Nephron (organoid): Measurements from ENCODE around the gene NTRK1.

Experiments
- H3K27ac Mint-ChIP-seq, 3 experiments: 2 replicates each; pipeline ENCODE4 v1.8.0; 2020; ENCODE audit warnings: mixed read lengths in 3 of 3, mild to moderate bottlenecking in 2 of 3, moderate library complexity in 1 of 3
- H3K27me3 Mint-ChIP-seq: 2 replicates; pipeline ENCODE4 v1.8.0; 2021; ENCODE audit warnings: low read depth, mild to moderate bottlenecking, moderate library complexity, mixed read lengths
- H3K36me3 Mint-ChIP-seq: 2 replicates; pipeline ENCODE4 v1.8.0; 2020; ENCODE audit warnings: low read depth, mixed read lengths
- H3K4me1 Mint-ChIP-seq: 2 replicates; pipeline ENCODE4 v1.8.0; 2020; ENCODE audit warnings: mixed read lengths
- H3K4me3 Mint-ChIP-seq, 3 experiments: 2 replicates each; pipeline ENCODE4 v1.8.0; 2020; ENCODE audit warnings: mild to moderate bottlenecking in 3 of 3, mixed read lengths in 3 of 3, moderate library complexity in 2 of 3
- H3K9me3 Mint-ChIP-seq: 2 replicates; pipeline ENCODE4 v1.8.0; 2020; ENCODE audit warnings: mixed read lengths
- CTCF ChIP-seq, 3 experiments: fragments of 200-600 bp; sonication (generic); IDR thresholded peaks; one replicate each; pipeline ENCODE4 v1.5.0; 2021; ENCODE audit warnings: antibody characterized with exemption in 3 of 3; ENCODE audit not compliant: unreplicated experiment in 3 of 3

Gene NTRK1

GRCh38 chr1:156883919-156884318 lies 23.3 kb downstream of the NTRK1 start:
- Mint-ChIP-seq H3K27ac (peak overlapping the region in 1 of 3 experiments; percentile 17), H3K4me1 (peaks cover 53% of the 10 kb centered on the region), H3K36me3 (no peaks in the 10 kb centered on the region), H3K27me3 (peaks cover 36% of the 10 kb centered on the region), H3K9me3 (no peaks in the 10 kb centered on the region), H3K4me3 (no peak overlapping the region)
- no peak for TF ChIP-seq CTCF (IDR thresholded peaks at IDR 0.05; ENCODE audit: unreplicated experiment in 3 of 3)

DNA sequence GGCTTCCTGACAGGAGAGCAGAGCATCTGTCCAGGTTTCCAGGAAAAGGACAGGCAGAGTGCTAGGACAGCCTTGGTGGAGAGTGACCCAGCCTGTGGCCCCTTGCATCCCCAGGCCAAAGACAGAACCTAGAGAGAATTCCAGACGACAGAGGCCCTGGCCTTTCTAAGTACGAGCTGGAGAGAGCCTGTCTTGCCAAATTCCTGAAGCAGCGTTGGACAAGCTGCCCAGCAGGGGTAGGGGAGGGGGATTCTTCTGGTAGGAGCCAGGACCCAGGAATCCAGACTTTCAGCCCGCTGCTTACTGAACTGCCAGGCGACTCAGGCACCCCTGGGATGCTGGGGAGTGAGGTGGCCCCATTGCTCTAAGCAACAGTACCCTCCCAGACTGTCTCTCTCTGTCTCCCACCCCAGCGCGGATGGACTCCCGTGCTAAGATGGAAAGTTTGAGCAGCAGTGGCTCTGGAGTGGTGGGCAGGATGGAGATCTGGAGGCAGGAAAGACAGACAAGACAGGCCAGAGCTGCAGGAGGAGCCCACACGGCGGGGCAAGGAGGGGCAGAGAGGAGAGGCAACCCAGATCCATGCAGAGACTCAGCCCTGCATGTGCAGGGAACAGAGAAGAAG lies 24.0 kb downstream of the NTRK1 start:
- no peaks in the 10 kb centered on the region for H3K9me3 Mint-ChIP-seq
- peaks cover 57% of the 10 kb centered on the region for H3K4me1 Mint-ChIP-seq
- peak overlapping the region in 1 of 3 experiments; percentile 1 for H3K4me3 Mint-ChIP-seq
- no peaks in the 10 kb centered on the region for H3K36me3 Mint-ChIP-seq
- no peak for TF ChIP-seq CTCF (IDR thresholded peaks at IDR 0.05; ENCODE audit: unreplicated experiment in 3 of 3)
- peaks cover 32% of the 10 kb centered on the region for H3K27me3 Mint-ChIP-seq
- peak overlapping the region in 2 of 3 experiments; percentile 54 to 68 for H3K27ac Mint-ChIP-seq

DNA sequence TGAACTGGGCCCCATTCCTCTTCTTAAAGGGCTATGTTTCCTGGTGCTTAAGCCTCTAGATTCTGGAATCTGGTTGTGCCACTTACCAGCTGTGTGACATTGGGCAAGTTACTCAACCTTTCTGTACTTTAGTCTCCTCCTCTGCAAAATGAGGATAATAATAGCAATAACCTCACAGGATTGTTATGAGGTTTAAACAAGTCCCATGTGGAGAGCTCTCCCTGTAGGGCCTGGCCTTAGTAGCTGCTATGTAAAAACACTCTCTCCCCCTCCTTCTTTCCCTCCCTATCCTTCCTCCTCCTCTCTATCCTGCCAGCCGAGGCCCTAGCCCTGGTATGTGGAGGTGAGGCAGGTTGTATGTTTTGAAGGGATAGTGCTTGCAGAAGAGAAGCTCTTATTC lies 24.6 kb downstream of the NTRK1 start:
- TF ChIP-seq CTCF (IDR thresholded peaks at IDR 0.05; ENCODE audit: unreplicated experiment in 3 of 3), result no peak
- H3K27ac Mint-ChIP-seq, result peak overlapping the region in 2 of 3 experiments; percentile 25 to 68
- H3K27me3 Mint-ChIP-seq, result peaks cover 37% of the 10 kb centered on the region
- H3K36me3 Mint-ChIP-seq, result no peaks in the 10 kb centered on the region
- H3K4me3 Mint-ChIP-seq, result no peak overlapping the region
- H3K4me1 Mint-ChIP-seq, result peaks cover 63% of the 10 kb centered on the region
- H3K9me3 Mint-ChIP-seq, result no peaks in the 10 kb centered on the region

- Mint-ChIP-seq H3K4me1 (peaks cover 62% of the 10 kb centered on the region), H3K36me3 (no peaks in the 10 kb centered on the region), H3K27me3 (peaks cover 38% of the 10 kb centered on the region), H3K4me3 (peak overlapping the region in 1 of 3 experiments; percentile 3), H3K9me3 (no peaks in the 10 kb centered on the region), H3K27ac (peak overlapping the region; percentile 58 to 89 (median 75))
- TF ChIP-seq CTCF (IDR thresholded peaks at IDR 0.05; ENCODE audit: unreplicated experiment in 3 of 3), result no peak
Observed at GRCh38 chr1:156885880-156886355, 25.3 kb downstream of the NTRK1 start.

- Mint-ChIP-seq H3K4me3 (peak overlapping the region in 2 of 3 experiments; percentile 18 to 38), H3K27ac (peak overlapping the region; percentile 58 to 89 (median 75)), H3K27me3 (peaks cover 41% of the 10 kb centered on the region), H3K4me1 (peaks cover 58% of the 10 kb centered on the region), H3K9me3 (no peaks in the 10 kb centered on the region), H3K36me3 (no peaks in the 10 kb centered on the region)
- TF ChIP-seq CTCF (IDR thresholded peaks at IDR 0.05; ENCODE audit: unreplicated experiment in 3 of 3), result no peak
Observed at GRCh38 chr1:156886583-156887281, 26.1 kb downstream of the NTRK1 start.
